SKM-1 (cell line): ENCODE measurements around the gene ADAMTS4.
"Not testable (repeated sequence)": the region's sequence is repeated elsewhere in the genome, so short reads cannot be mapped to it uniquely, and the experiment has no call there.

Source experiments
- DNase-seq: peaks from one replicate; lab custom pipeline; 2025; ENCODE audit not compliant: unreplicated experiment; lab: John Stamatoyannopoulos, UW

ADAMTS4 gene, protein sequence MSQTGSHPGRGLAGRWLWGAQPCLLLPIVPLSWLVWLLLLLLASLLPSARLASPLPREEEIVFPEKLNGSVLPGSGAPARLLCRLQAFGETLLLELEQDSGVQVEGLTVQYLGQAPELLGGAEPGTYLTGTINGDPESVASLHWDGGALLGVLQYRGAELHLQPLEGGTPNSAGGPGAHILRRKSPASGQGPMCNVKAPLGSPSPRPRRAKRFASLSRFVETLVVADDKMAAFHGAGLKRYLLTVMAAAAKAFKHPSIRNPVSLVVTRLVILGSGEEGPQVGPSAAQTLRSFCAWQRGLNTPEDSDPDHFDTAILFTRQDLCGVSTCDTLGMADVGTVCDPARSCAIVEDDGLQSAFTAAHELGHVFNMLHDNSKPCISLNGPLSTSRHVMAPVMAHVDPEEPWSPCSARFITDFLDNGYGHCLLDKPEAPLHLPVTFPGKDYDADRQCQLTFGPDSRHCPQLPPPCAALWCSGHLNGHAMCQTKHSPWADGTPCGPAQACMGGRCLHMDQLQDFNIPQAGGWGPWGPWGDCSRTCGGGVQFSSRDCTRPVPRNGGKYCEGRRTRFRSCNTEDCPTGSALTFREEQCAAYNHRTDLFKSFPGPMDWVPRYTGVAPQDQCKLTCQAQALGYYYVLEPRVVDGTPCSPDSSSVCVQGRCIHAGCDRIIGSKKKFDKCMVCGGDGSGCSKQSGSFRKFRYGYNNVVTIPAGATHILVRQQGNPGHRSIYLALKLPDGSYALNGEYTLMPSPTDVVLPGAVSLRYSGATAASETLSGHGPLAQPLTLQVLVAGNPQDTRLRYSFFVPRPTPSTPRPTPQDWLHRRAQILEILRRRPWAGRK

DNA sequence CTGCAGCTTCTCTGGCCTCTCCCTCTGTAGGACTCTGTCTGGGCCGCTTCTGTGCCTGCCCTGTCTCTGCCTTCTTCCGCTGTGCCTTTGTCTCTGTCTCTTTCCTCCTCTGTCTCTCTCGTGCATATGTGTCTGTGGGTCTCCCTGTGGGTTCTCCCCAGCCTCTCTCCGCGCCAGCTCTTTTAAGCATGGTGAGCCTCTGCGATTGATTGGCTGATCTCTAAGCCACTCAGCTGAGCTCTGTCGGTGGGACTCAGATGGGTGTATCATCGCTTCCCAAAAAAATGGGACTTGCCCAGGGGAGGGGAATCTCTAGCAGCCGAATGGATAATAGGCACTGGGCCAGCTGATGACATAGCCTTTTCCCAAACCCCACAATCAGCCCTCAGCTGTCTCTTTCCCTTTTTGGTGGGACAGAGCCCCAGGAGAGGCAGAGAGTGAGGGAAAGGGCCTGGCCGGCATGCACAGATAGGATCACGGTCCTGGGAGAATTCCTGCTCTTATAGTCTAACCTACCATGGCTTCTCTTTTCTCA is at the start of gene ADAMTS4:
Gene ADAMTS4 (minus strand): TSS at position 158 of the 535 bp plus-strand sequence. CDS start 427 bp downstream, outside the sequence.
- DNase-seq, result no peak

DNA sequence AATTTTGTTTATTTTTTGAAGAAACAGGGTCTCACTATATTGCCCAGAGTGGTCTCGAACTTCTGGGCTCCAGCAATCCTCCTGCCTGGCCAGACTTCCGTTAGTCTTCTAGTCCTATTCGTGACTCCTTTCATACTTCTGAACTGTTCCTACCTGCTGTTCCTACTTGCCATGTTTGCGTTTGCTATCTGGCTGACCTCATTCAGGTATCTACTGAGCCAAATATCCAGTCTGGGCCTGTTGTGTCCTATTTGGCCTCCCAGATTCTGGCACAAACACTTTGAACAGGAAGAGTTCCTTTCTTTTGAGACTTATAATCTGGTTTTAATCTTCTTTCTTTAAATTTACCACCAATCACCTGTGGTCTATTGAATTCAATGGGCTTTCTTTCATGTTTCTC is 46.0 kb upstream of the ADAMTS4 start:
- DNase-seq, result no peak

DNA sequence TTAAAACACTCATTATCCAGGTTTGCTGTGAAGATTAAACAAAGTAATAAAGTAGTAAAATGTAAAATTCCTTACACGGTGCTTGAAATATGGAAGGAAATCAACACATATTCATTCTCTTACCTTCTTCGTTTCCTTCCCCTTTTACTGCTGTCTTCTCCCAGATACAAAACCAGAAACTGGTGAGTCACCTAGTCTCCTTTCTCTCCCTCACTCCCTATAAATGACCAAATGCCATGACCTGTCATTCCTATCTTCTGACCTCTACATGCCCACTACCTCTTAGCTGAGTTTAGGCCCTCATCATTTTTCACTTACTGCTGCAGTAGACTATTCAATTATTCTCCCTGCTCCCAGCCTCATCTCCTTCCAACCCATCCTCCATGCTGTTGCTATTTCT is 43.5 kb upstream of the ADAMTS4 start:
- DNase-seq, result peak; percentile 65

DNA sequence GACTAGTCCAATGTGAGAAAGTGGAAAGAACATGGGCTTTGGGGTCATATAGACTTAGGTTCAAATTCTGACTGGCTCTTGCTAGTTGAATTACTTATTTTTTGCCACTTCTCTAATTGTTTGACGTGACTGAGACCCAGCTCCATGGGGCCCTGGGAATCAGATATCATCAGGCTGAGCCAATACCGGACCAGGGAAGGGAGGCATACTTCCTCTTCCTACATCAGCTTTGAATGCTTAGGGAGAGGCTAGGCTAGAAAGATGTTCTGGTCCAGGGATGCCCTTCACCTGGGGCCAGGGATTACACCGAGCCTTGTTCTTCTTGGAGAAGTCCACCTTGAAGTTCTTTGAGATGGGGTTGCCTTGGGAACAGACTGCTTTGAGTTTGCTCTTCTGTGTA is 42.8 kb upstream of the ADAMTS4 start:
- DNase-seq, result no peak

DNA sequence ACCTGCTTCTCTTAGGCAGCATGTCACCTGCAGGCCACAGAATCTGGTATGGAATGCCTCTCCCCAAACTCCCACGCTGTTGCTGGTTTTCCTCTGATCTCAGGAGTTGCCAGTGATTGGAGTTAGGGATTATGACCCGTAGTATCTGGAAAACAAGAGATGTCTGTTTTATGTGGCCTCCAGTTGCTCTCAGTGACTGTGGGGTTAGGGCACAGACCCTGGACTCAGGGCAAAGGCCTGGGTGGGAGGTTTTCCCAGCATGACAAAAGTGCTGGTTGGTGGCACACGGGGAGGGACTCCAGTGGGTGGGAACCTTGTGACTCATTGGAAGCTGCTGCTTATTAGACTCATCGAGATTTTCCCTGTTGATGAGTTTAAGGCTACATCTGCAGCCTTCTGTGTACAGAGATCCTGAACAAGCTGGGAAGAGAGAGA is 39.2 kb upstream of the ADAMTS4 start, which contains the start of gene NR1I3:
Gene NR1I3 (minus strand): TSS at position 165 of the 435 bp plus-strand sequence. CDS start 1,638 bp downstream, outside the sequence.
- no peak for DNase-seq

DNA sequence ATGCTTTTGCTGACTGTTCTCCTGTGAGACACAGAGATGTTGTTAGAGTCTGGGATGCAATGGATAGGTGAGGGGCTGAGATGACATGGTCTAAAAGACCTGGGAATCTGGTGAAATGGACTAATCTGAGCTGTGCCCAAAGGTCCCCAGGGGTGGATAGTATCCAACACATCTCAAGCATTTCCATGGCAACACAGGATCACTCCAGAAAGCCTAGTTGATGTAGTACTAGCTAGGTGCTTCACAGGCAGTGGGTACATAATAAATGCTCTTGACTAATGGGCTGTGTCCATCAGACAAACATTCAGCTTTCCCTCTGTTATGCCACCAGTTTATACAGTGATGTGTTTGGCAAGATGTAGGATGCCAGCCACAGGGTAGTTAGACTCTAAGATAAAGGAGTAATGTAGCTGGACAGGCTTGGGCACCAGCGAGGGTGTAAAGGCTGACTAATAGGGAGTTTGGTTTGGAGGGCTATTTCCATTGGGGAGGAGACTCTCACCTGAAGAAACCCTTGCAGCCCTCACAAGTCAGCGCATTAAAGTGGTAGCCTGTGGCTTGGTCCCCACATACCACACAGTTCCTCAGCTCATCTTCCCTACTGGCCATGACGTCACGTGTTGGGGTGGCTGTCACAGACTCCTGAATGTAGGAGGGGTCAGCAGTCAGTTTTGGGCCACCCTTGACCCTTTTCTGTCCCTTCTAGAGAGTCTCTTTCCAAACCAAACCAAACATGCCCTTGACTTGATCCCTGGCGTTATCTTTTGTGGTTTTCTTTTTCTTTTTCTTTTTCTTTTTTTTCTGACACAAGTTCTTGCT is 37.3 kb upstream of the ADAMTS4 start:
- no peak for DNase-seq

DNA sequence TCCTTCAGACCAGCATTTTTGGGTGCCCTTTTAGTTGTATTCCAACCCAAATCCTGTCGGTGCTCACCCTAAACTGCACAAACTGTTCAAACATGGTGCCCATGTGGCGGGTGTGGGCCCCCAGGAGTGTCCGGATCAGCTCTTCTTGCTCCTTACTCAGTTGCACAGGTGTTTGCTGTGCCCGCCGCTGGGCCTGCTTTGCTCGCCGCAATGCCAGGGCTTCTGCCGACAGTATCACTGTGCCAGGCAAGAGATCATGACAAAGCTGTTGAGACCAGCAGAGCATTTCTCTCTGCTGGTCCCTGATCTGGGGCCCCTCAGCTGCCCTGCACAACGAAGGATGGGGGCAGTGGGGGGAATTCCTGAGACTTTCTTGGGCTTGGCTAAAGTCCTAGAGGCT is 34.2 kb upstream of the ADAMTS4 start:
- no peak for DNase-seq

DNA sequence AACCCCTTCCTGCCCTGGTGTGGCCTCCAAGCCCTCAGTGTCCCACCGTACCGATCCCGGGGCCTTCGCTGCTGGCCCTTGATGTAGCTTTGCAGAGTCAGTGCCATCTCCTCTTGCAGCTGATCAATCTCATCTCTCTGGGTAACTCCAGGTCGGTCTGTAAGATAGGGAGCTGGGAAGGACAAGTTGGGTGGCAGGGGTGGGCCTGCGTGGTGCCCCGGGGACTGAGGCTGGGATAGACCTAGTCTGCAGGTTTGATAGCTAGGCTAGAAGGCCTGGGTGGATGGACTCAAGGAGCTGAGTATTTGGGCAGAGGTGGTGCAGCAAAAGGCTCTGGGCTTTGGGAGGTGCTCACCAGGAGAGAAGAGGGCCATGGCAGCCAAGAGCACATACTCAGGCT is 31.9 kb upstream of the ADAMTS4 start:
- no peak for DNase-seq

DNA sequence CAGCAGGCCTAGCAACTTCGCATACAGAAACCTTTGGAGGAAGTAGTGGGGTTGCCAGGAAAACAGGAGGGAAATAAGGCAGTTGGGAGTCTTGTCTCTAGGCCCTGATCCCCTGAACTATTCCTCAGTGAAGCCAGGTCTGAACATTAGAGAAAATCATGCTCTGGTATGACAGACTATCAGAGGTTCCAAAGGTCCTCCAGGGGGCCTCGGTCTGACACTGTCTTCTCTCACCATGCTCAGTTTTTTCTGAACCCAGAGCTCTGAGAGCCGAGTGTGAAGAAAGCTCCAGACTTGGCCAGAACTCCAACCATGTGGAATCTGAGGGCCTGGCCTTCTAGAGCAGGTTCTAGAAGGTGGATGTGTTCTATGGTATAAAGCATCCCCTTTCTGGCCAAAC is 31.0 kb upstream of the ADAMTS4 start:
- DNase-seq, result no peak

DNA sequence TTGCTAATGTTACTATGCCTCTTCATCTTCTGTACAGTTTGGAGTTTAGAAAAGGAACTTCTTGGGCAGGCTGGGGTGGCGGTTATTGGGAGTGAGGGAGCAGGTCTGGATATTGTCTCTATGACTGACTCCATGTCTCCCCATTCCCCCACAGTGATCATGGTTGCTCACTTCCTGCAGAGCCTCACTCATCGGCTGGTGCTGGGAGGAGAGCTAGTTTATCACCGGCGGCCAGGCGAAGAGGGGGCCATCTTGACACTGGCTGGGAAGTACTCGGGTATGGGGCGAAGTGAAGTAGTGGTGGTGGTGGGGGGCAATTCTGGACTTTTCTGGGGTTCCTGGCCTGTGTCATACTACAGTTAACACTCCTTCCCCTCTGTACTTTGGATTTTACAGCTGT is 29.2 kb upstream of the ADAMTS4 start:
- DNase-seq, result no peak

DNA sequence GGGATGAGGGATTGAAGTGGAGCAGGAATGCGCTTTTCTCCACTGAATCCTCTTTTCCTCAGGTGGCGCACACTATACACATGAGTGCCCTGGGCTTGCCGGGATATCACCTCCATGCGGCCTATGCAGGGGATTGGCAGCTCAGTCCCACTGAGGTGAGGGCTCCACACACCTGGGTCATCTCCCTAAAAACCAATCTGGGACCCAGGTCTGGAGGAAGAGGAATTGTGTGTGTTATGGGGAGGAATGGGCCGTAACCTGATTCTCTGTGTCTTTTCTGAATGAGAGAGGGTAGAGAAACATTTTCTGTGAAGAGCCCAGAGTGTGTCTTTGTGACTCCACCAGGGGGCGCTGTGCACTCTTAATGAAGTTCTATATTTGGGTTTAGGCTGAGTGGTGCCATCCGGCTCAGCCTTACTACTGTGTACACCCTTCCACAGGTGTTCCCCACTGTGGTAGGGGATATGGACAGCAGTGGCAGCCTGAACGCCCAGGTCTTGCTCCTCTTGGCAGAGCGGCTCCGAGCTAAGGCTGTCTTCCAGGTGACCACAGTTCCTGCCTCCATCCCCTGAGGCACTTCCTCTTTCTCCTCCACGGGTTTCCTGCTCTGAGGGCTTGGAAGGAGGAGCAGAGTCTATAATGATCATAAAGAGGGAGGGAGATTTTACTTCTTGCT is 28.5 kb upstream of the ADAMTS4 start:
- DNase-seq, result peak; percentile 97

DNA sequence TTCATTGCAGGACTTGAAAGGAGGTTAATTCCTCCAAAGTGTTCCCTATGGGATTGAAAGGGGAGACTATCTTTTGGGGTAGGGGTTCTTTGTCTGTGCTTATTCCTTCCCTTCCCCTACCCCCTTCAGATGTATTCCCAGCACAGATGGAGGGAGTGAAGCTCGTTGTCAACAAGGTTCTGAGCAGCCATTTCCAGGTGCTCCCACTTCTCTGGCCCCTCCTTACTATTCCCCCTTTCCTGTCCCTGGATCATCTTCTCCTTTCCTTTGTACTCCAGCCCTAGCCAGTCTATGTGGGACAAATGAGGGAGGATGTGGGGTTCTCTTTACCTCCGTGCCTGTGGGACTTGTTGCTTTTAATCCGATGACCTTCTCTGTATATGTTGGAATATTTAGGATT is 27.9 kb upstream of the ADAMTS4 start:
- no peak for DNase-seq

DNA sequence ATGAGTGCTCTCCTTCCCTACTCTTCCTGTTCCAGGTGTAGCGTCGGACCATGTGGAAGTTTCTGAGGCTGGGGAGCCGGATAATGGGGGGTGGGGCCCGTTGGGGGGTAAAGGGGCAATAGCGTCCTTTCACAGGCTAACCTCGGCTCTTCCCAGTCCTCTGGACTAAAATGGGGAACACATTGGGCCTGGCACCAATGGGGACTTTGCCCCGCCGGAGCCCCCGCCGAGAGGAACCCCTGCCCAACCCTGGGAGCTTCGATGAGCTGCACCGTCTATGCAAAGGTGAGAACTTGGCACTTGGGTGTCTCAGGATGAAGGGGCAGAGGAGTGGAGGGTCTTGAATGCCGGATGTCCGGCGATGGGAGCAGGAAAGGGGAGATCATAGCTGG is 27.5 kb upstream of the ADAMTS4 start:
- DNase-seq, result no peak

DNA sequence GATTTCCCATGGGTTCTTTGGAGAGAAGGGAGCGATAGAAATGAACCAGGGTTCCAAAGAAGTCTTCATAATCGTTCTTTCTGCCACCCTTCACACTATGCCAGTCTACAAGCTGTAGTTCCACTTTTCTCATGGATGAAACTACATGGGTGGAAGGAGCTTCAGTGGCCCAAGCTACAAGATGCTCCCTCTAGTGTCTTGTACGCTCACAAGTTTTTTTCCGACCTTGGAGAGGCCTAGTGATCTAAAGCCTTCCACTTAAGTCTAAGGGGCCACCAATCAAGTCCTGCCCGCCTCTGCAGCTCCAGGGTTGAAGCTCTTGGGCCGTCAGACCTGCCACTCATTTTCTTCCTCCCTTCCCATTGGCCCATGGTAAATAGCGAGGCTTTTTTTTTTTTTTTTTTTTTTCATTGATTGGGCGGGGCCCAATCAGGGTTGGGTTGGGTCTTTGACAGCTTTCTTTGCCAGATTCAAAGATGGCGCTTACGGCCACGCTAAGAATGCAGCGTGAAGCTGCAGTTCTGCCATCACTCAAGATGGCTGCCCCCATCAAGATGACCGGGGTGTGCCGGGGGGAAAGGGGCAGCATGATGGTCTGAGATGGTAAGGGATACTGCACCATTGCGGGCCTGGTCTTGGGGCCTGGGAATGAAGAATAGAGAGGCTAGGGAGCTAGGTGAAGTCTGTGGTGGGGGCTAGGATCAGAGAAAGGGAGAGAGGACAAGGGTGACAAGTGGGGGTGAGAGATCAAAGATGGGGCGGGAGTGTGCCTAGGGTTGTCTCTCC is 26.9 kb upstream of the ADAMTS4 start, which contains the start of gene TOMM40L:
Gene TOMM40L (plus strand): TSS at position 527 of the 786 bp plus-strand sequence. CDS start 430 bp downstream, outside the sequence.
- DNase-seq, result peak; percentile 100

DNA sequence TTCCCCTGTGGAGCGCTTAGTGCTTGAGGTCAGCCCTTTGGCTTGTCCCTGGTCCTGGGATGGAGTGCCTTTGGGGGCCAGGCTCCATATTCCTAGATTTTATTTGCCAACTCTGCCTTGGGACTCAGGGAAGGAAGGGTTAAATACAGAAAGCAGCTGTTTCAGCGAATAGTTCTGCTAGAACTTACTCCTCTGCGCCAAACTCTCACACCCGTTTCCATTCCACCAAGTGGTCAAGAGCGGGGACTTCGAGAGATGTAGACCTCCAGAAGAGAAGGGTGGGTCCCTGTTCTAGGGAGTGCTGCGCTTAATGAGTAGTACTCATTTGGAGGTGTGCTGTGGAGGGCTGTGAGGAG is 26.3 kb upstream of the ADAMTS4 start:
- no peak for DNase-seq

DNA sequence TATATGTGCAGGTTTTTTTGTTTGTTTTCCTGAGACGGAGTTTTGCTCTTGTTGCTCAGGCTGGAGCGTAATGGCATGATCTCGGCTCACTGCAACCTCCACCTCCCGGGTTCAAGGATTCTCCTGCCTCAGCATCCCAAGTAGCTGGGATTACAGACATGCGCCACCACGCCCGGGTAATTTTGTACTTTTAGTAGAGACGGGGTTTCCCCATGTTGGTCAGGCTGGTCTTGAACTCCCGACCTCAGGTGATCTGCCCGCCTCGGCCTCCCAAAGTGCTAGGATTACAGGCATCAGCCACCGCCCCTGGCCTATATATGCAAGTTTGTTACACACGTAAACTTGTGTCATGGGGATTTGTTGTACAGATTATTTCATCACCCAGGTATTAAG is 25.8 kb upstream of the ADAMTS4 start:
- DNase-seq, result not testable (repeated sequence)

DNA sequence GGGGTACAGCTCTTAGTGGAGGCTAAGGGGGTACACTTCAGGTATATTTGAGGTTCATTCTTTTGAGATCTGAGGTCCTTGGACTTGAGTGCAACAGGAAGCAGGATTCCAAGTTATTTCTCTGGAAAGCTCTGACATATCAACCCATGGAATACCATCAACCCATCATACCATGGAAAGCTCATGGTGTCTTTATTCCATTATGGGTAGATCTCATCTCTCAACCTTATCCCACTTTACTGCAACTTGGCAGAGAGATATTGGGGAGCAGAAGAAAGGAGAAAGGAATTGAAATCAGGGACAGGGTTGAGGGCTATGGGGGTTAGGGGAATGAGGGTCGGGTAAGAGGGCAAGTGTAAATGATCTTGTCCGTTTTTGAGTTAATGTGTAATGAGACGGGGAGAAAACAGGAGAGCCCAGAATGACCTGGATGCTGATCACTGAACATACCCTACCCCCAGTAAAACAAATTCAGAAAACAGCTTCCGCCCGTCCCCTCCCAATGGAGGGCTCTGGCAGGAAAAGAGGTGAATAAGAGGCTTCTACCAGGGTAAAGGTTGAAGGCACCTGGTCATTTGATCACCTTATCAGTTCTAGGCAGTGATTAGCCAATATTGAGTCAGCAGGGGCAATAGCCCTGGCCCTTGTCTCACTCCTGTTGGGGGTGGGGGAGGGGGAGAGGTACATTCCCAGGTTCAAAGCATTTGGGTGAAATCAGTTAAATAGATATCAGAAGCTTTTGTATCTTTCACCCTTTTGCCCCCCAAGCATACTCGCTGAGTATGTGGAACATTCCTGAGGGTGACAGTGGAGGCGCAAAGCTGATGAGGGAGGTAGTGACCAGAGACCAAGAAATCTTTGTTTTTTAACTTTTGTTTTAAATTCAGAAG is 25.2 kb upstream of the ADAMTS4 start:
- DNase-seq, result no peak

DNA sequence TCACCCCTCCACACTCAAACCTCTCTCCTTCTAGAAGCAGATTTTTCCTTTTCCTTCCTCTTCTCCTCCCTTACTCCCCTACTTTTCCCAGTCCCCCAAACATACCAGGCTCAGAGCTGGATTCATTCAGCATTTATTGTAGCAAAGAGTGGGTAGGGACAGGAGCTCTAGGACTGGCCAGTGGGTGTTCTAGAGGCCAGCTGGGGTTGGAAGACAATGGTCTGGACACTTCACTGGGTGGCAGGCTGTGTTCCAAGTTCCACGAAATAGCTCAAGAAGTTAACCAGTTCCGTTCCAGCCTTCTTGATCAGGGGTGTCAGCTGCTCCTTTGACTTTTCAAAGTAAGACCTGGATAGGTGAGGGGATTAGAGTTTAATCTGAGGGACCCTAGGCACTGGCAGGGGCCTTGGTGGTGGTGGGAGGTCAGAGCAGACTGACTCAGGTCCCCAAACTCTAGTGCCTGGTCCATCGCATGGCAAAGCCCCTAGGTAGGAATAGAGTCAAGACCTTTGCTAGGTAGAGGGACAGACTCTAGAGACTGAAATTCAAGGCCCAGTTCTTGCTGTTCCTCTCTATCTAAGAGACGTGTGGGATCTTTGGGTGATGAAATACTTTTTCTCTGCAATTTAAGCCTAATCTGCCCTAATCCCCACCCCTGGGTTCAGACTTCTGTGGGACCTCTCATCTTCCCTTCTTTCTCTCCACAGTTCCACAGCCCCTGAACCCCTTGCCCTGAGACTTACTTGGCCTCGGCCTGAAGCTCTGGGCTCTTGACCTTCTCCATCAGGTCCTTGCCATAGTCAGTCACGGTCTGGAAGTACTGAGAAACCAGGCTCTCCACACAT is 23.5 kb upstream of the ADAMTS4 start:
- DNase-seq, result no peak
